Measurements from ENCODE around the gene APOE. TPM values are rescaled to one million over a fixed set of nuclear protein-coding genes. Genes with fewer than 3 reads are reported as not detected.
A peak's percentile ranks its signal among the peaks of the same experiment; 100 is the strongest.

APOE gene
- total and polyA plus RNA-seq, 8 donors = 3.1 to 379 (median 17.2) TPM

- DNase-seq = no peak
- intact Hi-C loops (cut with DNase I) = no loop called here
- Histone ChIP-seq H3K4me3 (no peak overlapping the region), H3K36me3 (peaks cover 0 to 6% (median 0%) of the 10 kb centered on the region in 3 donors), H3K9me3 (no peaks in the 10 kb centered on the region), H3K4me1 (peaks cover 0 to 3% (median 0%) of the 10 kb centered on the region in 3 donors), H3K27ac (no peak overlapping the region), H3K27me3 (no peaks in the 10 kb centered on the region)
- WGBS, 2 donors = 94 to 95% methylated on average over 27 of the region's 27 CpGs
- TF ChIP-seq, protein P1, sequence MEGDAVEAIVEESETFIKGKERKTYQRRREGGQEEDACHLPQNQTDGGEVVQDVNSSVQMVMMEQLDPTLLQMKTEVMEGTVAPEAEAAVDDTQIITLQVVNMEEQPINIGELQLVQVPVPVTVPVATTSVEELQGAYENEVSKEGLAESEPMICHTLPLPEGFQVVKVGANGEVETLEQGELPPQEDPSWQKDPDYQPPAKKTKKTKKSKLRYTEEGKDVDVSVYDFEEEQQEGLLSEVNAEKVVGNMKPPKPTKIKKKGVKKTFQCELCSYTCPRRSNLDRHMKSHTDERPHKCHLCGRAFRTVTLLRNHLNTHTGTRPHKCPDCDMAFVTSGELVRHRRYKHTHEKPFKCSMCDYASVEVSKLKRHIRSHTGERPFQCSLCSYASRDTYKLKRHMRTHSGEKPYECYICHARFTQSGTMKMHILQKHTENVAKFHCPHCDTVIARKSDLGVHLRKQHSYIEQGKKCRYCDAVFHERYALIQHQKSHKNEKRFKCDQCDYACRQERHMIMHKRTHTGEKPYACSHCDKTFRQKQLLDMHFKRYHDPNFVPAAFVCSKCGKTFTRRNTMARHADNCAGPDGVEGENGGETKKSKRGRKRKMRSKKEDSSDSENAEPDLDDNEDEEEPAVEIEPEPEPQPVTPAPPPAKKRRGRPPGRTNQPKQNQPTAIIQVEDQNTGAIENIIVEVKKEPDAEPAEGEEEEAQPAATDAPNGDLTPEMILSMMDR (IDR thresholded peaks at IDR 0.05) = no peak
- no peak for ATAC-seq
- no peak for FAIRE-seq
These were observed 40.3 kb upstream of the APOE start for GRCh38 chr19:44865196-44865767.

- ATAC-seq (no peak), DNase-seq (no peak), FAIRE-seq (no peak)
- Histone ChIP-seq H3K4me3 (no peak overlapping the region), H3K9me3 (no peaks in the 10 kb centered on the region), H3K27ac (no peak overlapping the region), H3K27me3 (no peaks in the 10 kb centered on the region), H3K4me1 (peaks cover 0 to 3% (median 0%) of the 10 kb centered on the region in 3 donors), H3K36me3 (peaks cover 0 to 8% (median 0%) of the 10 kb centered on the region in 3 donors)
- intact Hi-C loops (cut with DNase I) = no loop called here
- 90 to 95% methylated on average over 4 of the region's 4 CpGs for WGBS, 2 donors
- TF ChIP-seq, protein P1 (IDR thresholded peaks at IDR 0.05) = no peak
These were observed 38.9 kb upstream of the APOE start for GRCh38 chr19:44866664-44867063.

- Histone ChIP-seq H3K27ac (no peak overlapping the region), H3K27me3 (no peaks in the 10 kb centered on the region), H3K9me3 (no peaks in the 10 kb centered on the region), H3K36me3 (peaks cover 0 to 15% (median 3%) of the 10 kb centered on the region in 3 donors), H3K4me3 (no peak overlapping the region), H3K4me1 (peaks cover 0 to 3% (median 0%) of the 10 kb centered on the region in 3 donors)
- 87 to 90% methylated on average over 12 of the region's 12 CpGs for WGBS, 2 donors
- intact Hi-C loops (cut with DNase I) = no loop called here
- no peak for FAIRE-seq
- no peak for ATAC-seq
- DNase-seq = peak in 1 of 6 donors; percentile 54
- TF ChIP-seq, protein P1 (IDR thresholded peaks at IDR 0.05) = no peak
These were observed 38.0 kb upstream of the APOE start for GRCh38 chr19:44867578-44867977.

DNA sequence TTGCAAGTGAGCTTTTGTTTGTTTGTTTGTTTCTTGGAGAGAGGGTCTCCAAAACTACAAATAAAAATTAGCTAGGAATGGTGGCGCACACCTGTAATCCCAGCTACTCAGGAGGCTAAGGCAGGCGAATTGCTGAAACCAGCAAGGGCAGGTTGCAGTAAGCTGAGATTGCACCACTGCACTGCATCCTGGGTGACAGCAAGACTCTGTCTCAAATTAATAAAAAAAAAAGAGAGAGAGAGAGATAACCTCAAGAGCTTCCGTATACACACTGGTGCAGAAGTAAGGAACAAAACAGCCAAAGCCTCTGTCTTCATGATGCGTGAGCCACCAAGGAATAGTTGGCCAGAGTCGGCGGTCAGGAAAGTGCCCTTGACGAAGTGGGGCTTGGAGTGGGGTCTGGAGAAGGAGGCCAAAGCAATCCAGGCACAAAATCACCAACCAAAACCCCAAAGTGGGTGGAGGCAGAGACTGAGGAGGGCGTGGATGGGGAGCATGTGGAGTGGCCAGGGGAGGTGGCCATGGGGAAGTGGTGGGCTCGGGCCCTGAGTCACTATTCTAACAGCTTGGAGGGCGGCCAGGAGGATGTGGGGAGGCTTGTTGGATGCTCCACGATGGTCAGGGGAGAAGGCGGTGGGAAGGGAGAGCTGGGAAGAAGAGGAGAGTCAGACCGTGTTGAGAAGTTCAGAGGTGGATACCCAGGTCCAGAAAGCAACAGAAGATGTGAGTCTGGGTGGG is 35.7 kb upstream of the APOE start:
- H3K36me3 ChIP-seq = peaks cover 0 to 20% (median 6%) of the 10 kb centered on the region in 3 donors
- peak overlapping the region in 1 of 4 donors; percentile 48 for H3K27ac ChIP-seq
- no peak for FAIRE-seq
- peaks cover 0 to 3% (median 0%) of the 10 kb centered on the region in 3 donors for H3K4me1 ChIP-seq
- 74 to 79% methylated on average over 13 of the region's 13 CpGs for WGBS, 2 donors
- TF ChIP-seq, protein P1 (IDR thresholded peaks at IDR 0.05) = no peak
- DNase-seq = peak in 2 of 6 donors; percentile 27 to 59
- peak in 3 of 4 donors; percentile 20 to 57 (median 40) for ATAC-seq
- no peaks in the 10 kb centered on the region for H3K27me3 ChIP-seq
- H3K4me3 ChIP-seq = no peak overlapping the region
- no peaks in the 10 kb centered on the region for H3K9me3 ChIP-seq
- intact Hi-C loops (cut with DNase I) = no loop called here

GRCh38 chr19:44871809-44872208 is 33.8 kb upstream of the APOE start:
- FAIRE-seq (no peak), ATAC-seq (no peak), DNase-seq (peak in 1 of 6 donors; percentile 49)
- H3K4me1 ChIP-seq = peaks cover 0 to 3% (median 0%) of the 10 kb centered on the region in 3 donors
- intact Hi-C loops (cut with DNase I) = no loop called here
- no peaks in the 10 kb centered on the region for H3K9me3 ChIP-seq
- no peak overlapping the region for H3K27ac ChIP-seq
- no peaks in the 10 kb centered on the region for H3K27me3 ChIP-seq
- TF ChIP-seq, protein P1 (IDR thresholded peaks at IDR 0.05) = no peak
- WGBS, 2 donors = 91% methylated on average over 14 of the region's 14 CpGs
- no peak overlapping the region for H3K4me3 ChIP-seq
- peaks cover 0 to 29% (median 6%) of the 10 kb centered on the region in 3 donors for H3K36me3 ChIP-seq

Data from pancreas (tissue), 10 donors.